HEK293T (cell line): ENCODE data around the gene TMEM134.

Experiments
- CTCF ChIA-PET: fragments of 350-600 bp; formaldehyde crosslinking; extraction: SDS; loops from one replicate; lab custom pipeline; 2021; ENCODE audit warnings: antibody characterized with exemption, inconsistent platforms; lab: Yijun Ruan, JAX
- POLR2A ChIA-PET: fragments of 350-600 bp; formaldehyde crosslinking; extraction: SDS; loops from one replicate; lab custom pipeline; 2020; ENCODE audit warnings: antibody characterized with exemption, inconsistent platforms; lab: Yijun Ruan, JAX
- DNase-seq: peaks from one replicate; pipeline ENCODE4 v3.0.0; 2012; ENCODE audit warnings: mixed read lengths; ENCODE audit errors: extremely low spot score
- ARNT ChIP-seq: fragments of 450-650 bp; IDR thresholded peaks from 2 replicates; pipeline ENCODE4 v1.6.1; 2017; ENCODE audit warnings: mild to moderate bottlenecking
- BHLHE40 ChIP-seq: fragments of 450-650 bp; IDR thresholded peaks from 2 replicates; pipeline ENCODE4 v1.6.1; 2016; ENCODE audit warnings: mild to moderate bottlenecking, moderate library complexity, borderline replicate concordance
- CTBP1 ChIP-seq: fragments of 450-650 bp; IDR thresholded peaks from 2 replicates; pipeline ENCODE4 v1.6.1; 2016; ENCODE audit warnings: borderline replicate concordance
- ELF4 ChIP-seq: fragments of 450-650 bp; IDR thresholded peaks from 2 replicates; pipeline ENCODE4 v1.6.1; 2017; ENCODE audit warnings: antibody characterized with exemption
- FOXA1 ChIP-seq: fragments of 450-650 bp; IDR thresholded peaks from 2 replicates; pipeline ENCODE4 v1.6.1; 2016; ENCODE audit warnings: mild to moderate bottlenecking
- FOXK2 ChIP-seq: fragments of 450-650 bp; IDR thresholded peaks from 2 replicates; pipeline ENCODE4 v1.6.1; 2016; ENCODE audit warnings: mild to moderate bottlenecking
- FOXM1 ChIP-seq: fragments of 450-650 bp; IDR thresholded peaks from 2 replicates; pipeline ENCODE4 v1.6.1; 2017; ENCODE audit warnings: mild to moderate bottlenecking, borderline replicate concordance
- HDGF ChIP-seq: fragments of 450-650 bp; IDR thresholded peaks from 2 replicates; pipeline ENCODE4 v1.6.1; 2017; ENCODE audit warnings: antibody characterized with exemption, borderline replicate concordance
- L3MBTL2 ChIP-seq: fragments of 450-650 bp; conservative IDR thresholded peaks from 2 replicates; pipeline ENCODE4 v1.6.1; 2016; ENCODE audit warnings: mild to moderate bottlenecking
- LEF1 ChIP-seq: fragments of 450-650 bp; IDR thresholded peaks from 2 replicates; pipeline ENCODE4 v1.6.1; 2017; ENCODE audit warnings: mild to moderate bottlenecking, borderline replicate concordance
- NFRKB ChIP-seq: fragments of 450-650 bp; IDR thresholded peaks from 2 replicates; pipeline ENCODE4 v1.6.1; 2016; ENCODE audit warnings: mild to moderate bottlenecking, moderate library complexity
- PKNOX1 ChIP-seq: fragments of 450-650 bp; IDR thresholded peaks from 2 replicates; pipeline ENCODE4 v1.6.1; 2016
- SP1 ChIP-seq: fragments of 450-650 bp; IDR thresholded peaks from 2 replicates; pipeline ENCODE4 v1.6.1; 2017
- SUZ12 ChIP-seq: fragments of 450-650 bp; IDR thresholded peaks from 2 replicates; pipeline ENCODE4 v1.6.1; 2016; ENCODE audit warnings: mild to moderate bottlenecking
- TARDBP ChIP-seq: fragments of 450-650 bp; IDR thresholded peaks from 2 replicates; pipeline ENCODE4 v1.6.1; 2016
- ZNF384 ChIP-seq: fragments of 450-650 bp; IDR thresholded peaks from 2 replicates; pipeline ENCODE4 v1.6.1; 2016

TMEM134 gene

GRCh38 chr11:67420147-67420645, 48.9 kb downstream of the TMEM134 start:
- POLR2A ChIA-PET, result interaction anchor here (0.8 to 4.8 kb wide), 11 partner anchors 9 to 62 kb away, joined by 3 to 42 read pairs (median 6); partner anchors contain the start of genes AIP, PPP1CA, RAD9A and RPS6KB2

GRCh38 chr11:67419325-67420049, 49.6 kb downstream of the TMEM134 start:
- CTCF ChIA-PET, result interaction anchor here (1.1 kb wide), 1 partner anchor 87 kb away, joined by 3 read pairs; no protein-coding TSS in a partner anchor
- no peak for DNase-seq

More at GRCh38 chr11:67420147-67420645, 48.9 kb downstream of the TMEM134 start:
- TF ChIP-seq FOXK2 (no peak), LEF1 (no peak), BHLHE40 (no peak), PKNOX1 (no peak), SP1 (no peak), ELF4 (no peak), SUZ12 (no peak), TARDBP (no peak), HDGF (no peak), FOXA1 (no peak), ARNT (no peak), CTBP1 (no peak), FOXM1 (no peak), L3MBTL2 (no peak), ZNF384 (no peak), NFRKB (no peak)
- CTCF ChIA-PET, result interaction anchor here (0.6 to 1.3 kb wide), 3 partner anchors 11 to 86 kb away, joined by 3 to 4 read pairs (median 3); no protein-coding TSS in a partner anchor
- DNase-seq, result no peak

GRCh38 chr11:67418476-67419281, 50.4 kb downstream of the TMEM134 start:
- POLR2A ChIA-PET, result interaction anchor here (1.2 to 4.8 kb wide), 5 partner anchors 10 to 49 kb away, joined by 4 to 42 read pairs (median 11); partner anchors contain the start of genes PPP1CA, RPS6KB2 and TMEM134
- DNase-seq, result no peak
- CTCF ChIA-PET, result interaction anchor here (0.6 kb wide), 1 partner anchor 31 kb away, joined by 3 read pairs; no protein-coding TSS in a partner anchor
- TF ChIP-seq SUZ12 (no peak), ARNT (no peak), FOXM1 (no peak)

More at GRCh38 chr11:67419325-67420049, 49.6 kb downstream of the TMEM134 start:
- TF ChIP-seq TARDBP (no peak), NFRKB (no peak), LEF1 (no peak), FOXA1 (no peak), PKNOX1 (no peak), FOXK2 (no peak), L3MBTL2 (no peak), BHLHE40 (no peak), SP1 (no peak), FOXM1 (no peak), ARNT (no peak), ZNF384 (no peak), SUZ12 (no peak), ELF4 (no peak), CTBP1 (no peak), HDGF (no peak)
- POLR2A ChIA-PET, result interaction anchor here (1.0 to 4.8 kb wide), 8 partner anchors 8 to 63 kb away, joined by 3 to 42 read pairs (median 8); partner anchors contain the start of genes AIP, PPP1CA, RAD9A and RPS6KB2

GRCh38 chr11:67417425-67417824, 51.6 kb downstream of the TMEM134 start:
- no peak for TF ChIP-seq ZNF384
- no peak for TF ChIP-seq ELF4
- TF ChIP-seq TARDBP, result no peak
- no peak for TF ChIP-seq FOXM1
- TF ChIP-seq FOXA1, result no peak
- no peak for TF ChIP-seq PKNOX1
- no peak for TF ChIP-seq SP1
- TF ChIP-seq CTBP1, result no peak
- no peak for TF ChIP-seq NFRKB
- TF ChIP-seq BHLHE40, result no peak
- no peak for TF ChIP-seq FOXK2
- no peak for TF ChIP-seq HDGF
- TF ChIP-seq LEF1, result no peak
- no peak for TF ChIP-seq SUZ12
- TF ChIP-seq L3MBTL2, result no peak
- no peak for TF ChIP-seq ARNT
- DNase-seq, result no peak
- POLR2A ChIA-PET, result interaction anchor here (1.1 to 4.8 kb wide), 4 partner anchors 11 to 51 kb away, joined by 4 to 42 read pairs (median 8); partner anchors contain the start of genes PPP1CA and RPS6KB2
- CTCF ChIA-PET, result no interaction called here
